ENCODE results near the gene CDAN1. TPM values are rescaled to one million over a fixed set of nuclear protein-coding genes. Genes with fewer than 3 reads are reported as not detected.

CDAN1 gene
- total and polyA plus RNA-seq, 12 donors = 3.6 to 40.8 (median 14.8) TPM

GRCh38 chr15:42696626-42697025 is 40.3 kb downstream of the CDAN1 start:
- H3K4me3 ChIP-seq = no peak overlapping the region
- intact Hi-C loops (cut with DNase I) = no loop called here
- 87 to 93% (median 91%) methylated on average over 5 of the region's 5 CpGs for WGBS, 4 donors
- TF ChIP-seq CTCF (IDR thresholded peaks at IDR 0.05) = no peak
- no peak for TF ChIP-seq POLR2A (IDR thresholded peaks at IDR 0.05)
- no peaks in the 10 kb centered on the region for H3K27me3 ChIP-seq
- peak in 1 of 7 donors; percentile 3 for DNase-seq
- no peaks in the 10 kb centered on the region for H3K4me1 ChIP-seq (replicated peaks in 1 of 2)
- no peaks in the 10 kb centered on the region for H3K9me3 ChIP-seq (replicated peaks in 1 of 3)
- no peaks in the 10 kb centered on the region for H3K36me3 ChIP-seq (replicated peaks in 1 of 2)
- no peak overlapping the region for H3K27ac ChIP-seq

GRCh38 chr15:42695527-42696071 is 41.3 kb downstream of the CDAN1 start:
- Histone ChIP-seq H3K4me3 (no peak overlapping the region), H3K4me1 (replicated peaks in 1 of 2) (no peaks in the 10 kb centered on the region), H3K9me3 (replicated peaks in 1 of 3) (no peaks in the 10 kb centered on the region), H3K27me3 (no peaks in the 10 kb centered on the region), H3K36me3 (replicated peaks in 1 of 2) (no peaks in the 10 kb centered on the region), H3K27ac (no peak overlapping the region)
- DNase-seq = peak in 2 of 7 donors; percentile 8 to 47
- intact Hi-C loops (cut with DNase I) = no loop called here
- 73 to 93% (median 84%) methylated on average over 3 to 6 of the region's 6 CpGs for WGBS, 4 donors
- TF ChIP-seq POLR2A (IDR thresholded peaks at IDR 0.05) (no peak), CTCF (IDR thresholded peaks at IDR 0.05) (no peak)

GRCh38 chr15:42694398-42694797 is 42.5 kb downstream of the CDAN1 start:
- intact Hi-C loops (cut with DNase I) = no loop called here
- no peaks in the 10 kb centered on the region for H3K27me3 ChIP-seq
- H3K4me1 ChIP-seq (replicated peaks in 1 of 2) = no peaks in the 10 kb centered on the region
- no peaks in the 10 kb centered on the region for H3K36me3 ChIP-seq (replicated peaks in 1 of 2)
- WGBS, 4 donors = 93 to 99% (median 96%) methylated on average over 3 to 10 of the region's 10 CpGs
- H3K9me3 ChIP-seq (replicated peaks in 1 of 3) = no peaks in the 10 kb centered on the region
- DNase-seq = peak in 1 of 7 donors; percentile 7
- H3K27ac ChIP-seq = no peak overlapping the region
- TF ChIP-seq POLR2A (IDR thresholded peaks at IDR 0.05) = no peak
- no peak for TF ChIP-seq CTCF (IDR thresholded peaks at IDR 0.05)
- H3K4me3 ChIP-seq = no peak overlapping the region

- H3K27ac ChIP-seq = no peak overlapping the region
- no peaks in the 10 kb centered on the region for H3K9me3 ChIP-seq (replicated peaks in 1 of 3)
- no peaks in the 10 kb centered on the region for H3K4me1 ChIP-seq (replicated peaks in 1 of 2)
- 96 to 100% (median 97%) methylated on average over 4 to 6 of the region's 6 CpGs for WGBS, 4 donors
- TF ChIP-seq CTCF (IDR thresholded peaks at IDR 0.05) = no peak
- TF ChIP-seq POLR2A (IDR thresholded peaks at IDR 0.05) = no peak
- no peaks in the 10 kb centered on the region for H3K36me3 ChIP-seq (replicated peaks in 1 of 2)
- intact Hi-C loops (cut with DNase I) = no loop called here
- H3K4me3 ChIP-seq = no peak overlapping the region
- H3K27me3 ChIP-seq = no peaks in the 10 kb centered on the region
- peak in 1 of 7 donors; percentile 21 for DNase-seq
Observed at GRCh38 chr15:42693942-42694341, 43.0 kb downstream of the CDAN1 start.
